HG02642 (cell line): Measurements from ENCODE around the gene NSDHL.

Experiments used
- ATAC-seq: cut with Tn5 transposase; IDR thresholded peaks from one replicate; pipeline ENCODE4 v1.9.1; 2021; ENCODE audit warnings: mild to moderate bottlenecking; ENCODE audit not compliant: unreplicated experiment, poor library complexity

The NSDHL gene

GRCh38 chrX:152843852-152844251 lies 13.0 kb downstream of the NSDHL start:
- ATAC-seq: no peak

DNA sequence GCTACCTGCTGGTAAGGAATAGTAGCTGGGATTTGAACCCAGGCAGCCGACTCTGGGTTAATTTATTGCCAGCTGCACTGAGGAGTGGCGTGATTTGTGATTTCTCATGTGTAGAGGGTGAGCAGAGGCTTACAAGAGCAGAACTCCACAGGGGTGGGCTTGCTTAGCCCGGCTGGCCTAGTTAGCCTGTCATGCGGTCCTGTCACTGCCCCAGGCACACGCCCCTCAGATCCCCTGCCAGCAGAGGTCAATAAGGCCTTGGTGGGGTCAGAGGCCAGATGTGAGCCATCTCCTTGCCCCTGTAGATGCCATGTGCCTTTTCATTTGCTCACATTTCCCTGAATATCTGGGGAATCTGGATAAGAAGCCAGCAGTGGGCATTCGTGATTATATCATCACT lies 13.4 kb downstream of the NSDHL start:
- no peak for ATAC-seq

DNA sequence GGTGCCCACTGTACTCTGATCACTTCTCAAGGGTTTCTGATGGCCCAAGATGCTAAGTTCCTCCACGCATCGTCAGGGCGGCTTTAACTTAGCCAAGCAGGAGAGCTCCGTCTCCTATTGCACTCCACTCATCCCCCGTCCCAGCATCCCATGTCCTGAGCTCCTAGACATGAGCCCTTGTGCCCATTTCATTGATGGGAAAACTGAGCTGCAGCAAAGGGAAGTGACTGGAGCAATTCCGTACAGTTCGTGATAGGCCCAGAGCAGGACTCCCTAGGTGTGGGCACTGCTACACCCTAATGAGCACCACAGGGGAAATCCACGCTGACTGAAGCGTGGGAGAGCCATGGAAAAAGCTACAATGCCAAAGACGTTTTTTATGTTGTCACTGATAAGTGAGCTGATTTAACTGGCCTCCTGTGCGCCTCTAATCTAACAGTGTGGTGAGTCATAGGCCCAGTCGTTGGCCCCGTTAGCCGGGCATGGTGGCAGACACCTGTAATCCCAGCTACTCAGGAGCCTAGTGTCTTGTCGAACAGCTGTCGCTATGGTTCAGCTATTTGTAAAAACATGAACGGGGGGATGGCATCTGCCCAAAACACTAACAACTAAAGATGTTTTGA lies 14.9 kb downstream of the NSDHL start:
- ATAC-seq: no peak

- no peak for ATAC-seq
These were observed 16.4 kb downstream of the NSDHL start for GRCh38 chrX:152847281-152847680.

- no peak for ATAC-seq
These were observed 19.6 kb downstream of the NSDHL start for GRCh38 chrX:152850465-152850864.

DNA sequence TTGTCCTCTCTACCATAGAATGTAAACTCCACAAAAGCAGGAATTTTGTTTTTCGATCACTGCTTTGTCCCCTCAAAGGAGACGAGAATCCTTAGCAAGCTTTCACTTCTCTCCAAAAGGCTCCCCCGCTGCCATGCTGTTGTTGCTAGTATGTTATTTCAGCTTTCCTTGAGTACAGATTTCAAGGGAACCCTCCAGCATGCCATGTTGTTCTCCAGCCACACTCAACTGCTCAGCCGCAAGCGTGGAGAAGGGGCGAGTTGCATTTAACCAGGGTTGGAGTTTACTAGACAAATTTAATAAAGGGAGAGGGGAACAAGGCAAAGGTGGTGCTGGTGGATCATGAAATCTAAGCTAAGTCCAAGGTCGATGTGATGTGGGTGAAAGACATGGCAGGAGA lies 23.1 kb downstream of the NSDHL start:
- ATAC-seq: no peak

- ATAC-seq: no peak
These were observed 30.3 kb downstream of the NSDHL start for GRCh38 chrX:152861116-152861515.

DNA sequence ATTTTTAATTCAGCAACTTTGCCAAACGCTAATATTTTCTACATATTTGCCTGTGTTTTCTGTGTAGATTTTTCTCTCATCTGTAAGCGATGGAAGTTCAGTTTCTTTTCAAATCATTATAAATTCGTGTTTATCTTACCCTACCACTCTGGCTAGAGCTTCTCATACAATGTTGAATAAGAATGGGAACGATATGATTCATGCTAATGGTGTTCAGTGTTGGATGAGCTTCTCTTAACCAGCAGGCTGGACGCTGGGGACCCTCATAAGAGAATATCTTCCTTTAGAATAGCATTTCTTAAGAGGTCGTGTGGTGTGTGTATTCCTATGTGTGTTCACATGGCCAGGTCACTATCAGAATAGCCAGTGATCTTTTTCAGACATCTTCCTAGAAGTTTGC lies 31.0 kb downstream of the NSDHL start:
- ATAC-seq: no peak

- ATAC-seq: no peak
These were observed 34.5 kb downstream of the NSDHL start for GRCh38 chrX:152865232-152865920.

- ATAC-seq: no peak
These were observed 35.5 kb downstream of the NSDHL start for GRCh38 chrX:152866386-152866785.

DNA sequence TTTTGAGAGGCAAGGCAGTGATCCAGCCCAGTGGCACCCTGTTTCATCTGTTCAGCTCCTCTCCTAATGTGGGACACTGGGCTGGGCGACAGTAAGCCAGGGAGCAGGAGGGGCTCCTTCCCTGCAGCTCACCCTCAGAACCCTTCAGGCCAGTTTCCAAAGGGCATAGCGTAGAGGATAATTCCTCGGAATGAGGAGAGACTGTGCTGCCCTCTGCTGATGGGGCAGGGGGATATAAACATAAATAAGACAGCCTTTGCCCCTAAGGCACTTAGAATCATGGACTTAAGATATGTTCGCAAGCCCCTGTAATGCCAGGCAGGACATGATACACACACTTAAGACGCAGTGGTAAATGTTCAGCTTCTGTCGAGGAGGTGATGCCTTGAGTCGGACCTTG lies 39.1 kb downstream of the NSDHL start:
- ATAC-seq: no peak

DNA sequence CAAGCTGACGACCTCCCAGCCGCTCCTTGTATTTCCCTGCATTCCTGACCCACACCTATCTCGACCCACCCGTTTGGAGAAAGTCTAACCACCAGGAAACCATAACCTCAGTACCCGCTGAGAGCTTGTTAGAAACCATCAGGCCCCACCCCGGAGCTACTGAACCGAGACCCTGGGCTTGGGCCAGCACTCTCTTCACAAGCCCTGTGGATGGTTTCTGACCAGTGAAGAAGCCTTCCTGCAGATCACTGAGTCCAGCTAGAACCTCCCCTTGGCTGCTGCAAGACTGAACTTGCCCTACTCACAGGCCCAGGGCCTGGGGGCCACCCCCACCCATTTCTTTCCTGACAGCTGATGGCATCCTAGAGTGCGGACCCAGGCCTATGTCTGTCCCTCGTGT lies 40.4 kb downstream of the NSDHL start:
- ATAC-seq: no peak

DNA sequence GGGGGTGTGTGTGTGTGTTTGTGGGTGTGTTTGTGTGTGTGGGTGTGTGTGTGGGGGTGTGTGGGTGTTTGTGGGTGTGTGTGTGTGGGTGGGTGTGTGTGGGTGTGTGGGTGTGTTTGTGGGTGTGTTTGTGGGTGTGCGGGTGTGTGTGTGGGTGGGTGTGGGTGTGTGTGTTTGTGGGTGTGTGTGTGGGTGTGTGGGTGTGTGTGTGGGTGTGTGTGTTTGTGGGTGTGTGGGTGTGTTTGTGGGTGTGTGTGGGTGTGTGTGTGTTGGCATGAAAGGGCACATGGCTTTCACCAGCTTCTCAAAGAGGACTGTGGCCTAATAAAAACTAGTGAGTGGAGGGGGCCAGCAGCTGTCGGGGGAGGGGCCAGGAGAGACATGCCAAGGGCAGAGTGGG lies 41.7 kb downstream of the NSDHL start:
- ATAC-seq: no peak

DNA sequence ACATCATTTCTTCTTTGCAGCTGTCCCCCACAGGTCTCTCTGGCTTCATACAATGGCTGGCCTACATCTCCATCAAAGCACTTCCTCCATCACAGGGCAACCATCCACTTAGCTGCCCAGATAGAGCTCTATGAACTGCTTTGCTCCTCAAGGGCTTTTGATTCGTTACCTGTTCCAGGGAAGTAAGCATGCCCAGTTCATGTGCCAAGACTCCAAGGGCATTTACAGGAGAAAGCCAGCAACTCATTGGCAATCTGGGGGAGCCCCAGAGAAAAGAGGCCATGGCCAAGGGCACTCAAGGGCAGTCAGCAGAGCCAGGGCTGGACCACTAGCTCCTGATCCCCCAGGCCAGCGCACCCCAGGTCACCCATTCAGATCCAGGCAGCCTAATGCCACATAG lies 42.5 kb downstream of the NSDHL start:
- no peak for ATAC-seq

- ATAC-seq: no peak
These were observed 46.3 kb downstream of the NSDHL start for GRCh38 chrX:152876931-152877840.

DNA sequence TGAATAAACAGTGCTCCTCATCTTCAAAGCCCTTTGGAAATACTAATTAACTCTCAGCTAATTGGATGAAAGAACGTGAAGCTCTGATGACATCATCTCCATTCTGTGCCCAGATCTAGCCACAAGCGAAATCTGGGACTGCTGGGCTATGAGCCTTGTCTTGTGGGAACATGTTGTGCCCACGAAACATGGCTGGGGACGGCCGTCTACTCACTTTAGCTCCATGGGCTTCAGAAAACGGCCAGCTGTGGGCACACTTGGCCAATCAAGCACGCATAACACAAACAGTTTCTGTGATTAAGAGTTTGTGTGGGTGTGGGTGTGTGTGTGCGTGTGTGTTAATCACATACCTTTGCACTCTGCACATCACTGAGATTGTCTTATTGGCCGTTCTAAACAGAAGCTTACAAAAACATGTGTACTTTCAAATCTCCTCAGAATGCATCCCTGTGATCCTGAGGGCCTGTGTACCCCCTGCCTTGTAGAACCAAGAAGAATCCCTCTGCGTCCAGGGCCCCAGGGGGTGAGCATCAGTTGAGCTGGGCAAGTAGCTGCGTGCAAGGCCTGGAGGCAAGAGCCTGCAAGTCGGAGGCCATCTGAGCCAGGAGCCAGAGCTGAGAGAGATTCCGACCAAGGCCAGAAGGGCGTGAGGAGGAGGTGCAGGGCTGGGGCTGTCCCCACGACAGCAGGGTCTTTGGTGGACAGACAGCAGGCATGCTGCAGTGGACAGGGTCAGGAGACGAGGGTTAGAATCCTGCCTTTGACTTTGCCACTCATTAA lies 48.3 kb downstream of the NSDHL start:
- no peak for ATAC-seq

DNA sequence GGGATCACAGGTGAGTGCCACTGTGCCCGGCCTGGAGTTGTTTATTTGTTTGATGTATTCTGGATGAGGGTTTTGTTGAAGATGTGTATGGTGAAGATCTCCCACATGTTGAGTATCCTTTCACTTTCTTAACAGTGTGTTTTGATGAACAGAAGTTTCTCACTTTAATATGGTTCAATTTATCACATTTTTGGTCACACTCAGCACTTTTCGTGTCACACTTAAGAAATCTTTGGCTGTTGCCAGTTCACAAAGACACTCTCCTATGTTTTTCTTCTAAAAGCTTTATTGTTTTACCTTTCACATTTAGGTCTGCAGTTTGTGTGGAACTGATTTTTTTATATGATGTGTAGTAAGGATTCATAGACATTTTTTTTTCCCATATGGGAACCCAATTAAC lies 50.4 kb downstream of the NSDHL start:
- ATAC-seq: no peak

- ATAC-seq: no peak
These were observed 53.3 kb downstream of the NSDHL start for GRCh38 chrX:152884171-152884570.

- no peak for ATAC-seq
These were observed 55.9 kb downstream of the NSDHL start for GRCh38 chrX:152886716-152887115.

- no peak for ATAC-seq
These were observed 61.6 kb downstream of the NSDHL start for GRCh38 chrX:152892499-152892898.
